K562 (cell line): ENCODE measurements around the gene RABL2A. TPM values are rescaled to one million over a fixed set of nuclear protein-coding genes. Genes with fewer than 3 reads are reported as not detected.
"Not testable (repeated sequence)": the region's sequence is repeated elsewhere in the genome, so short reads cannot be mapped to it uniquely, and the experiment has no call there.

Source experiments
- ATAC-seq: fragments of 200-7000 bp; cut with Tn5 transposase; 3 replicates; pipeline ENCODE4 v1.9.1; 2020; ENCODE audit warnings: moderate library complexity
- BruUV-seq: library from RNA; stranded (reverse); fragments of 400-500 nt; replicated peaks from 2 replicates; lab custom pipeline; 2021; lab: Mats Ljungman, UMichigan
- CTCF ChIA-PET: fragments of 300-600 bp; formaldehyde crosslinking; extraction: SDS; loops from one replicate; lab custom pipeline; 2021; ENCODE audit warnings: low intra/inter-chr PET ratio; lab: Yijun Ruan, JAX
- POLR2A ChIA-PET: fragments of 300-600, 350-650 bp; sonication (Branson Sonifier 250); formaldehyde crosslinking; extraction: SDS; loops from one replicate; lab custom pipeline; 2021; ENCODE audit warnings: antibody characterized with exemption, inconsistent platforms; lab: Yijun Ruan, JAX
- DNase-seq, 4 experiments: peaks; one replicate each; pipeline versions ENCODE4 v3.0.0 to v3.0.0-alpha.2; 2011 to 2018; ENCODE audit warnings: low spot score in 3 of 4, mixed read lengths in 3 of 4; ENCODE audit errors: extremely low read depth in 1 of 4
- FAIRE-seq: peaks from 2 replicates; lab custom pipeline; 2011; peaks lifted over from hg19 to GRCh38; lab: Jason Lieb, UNC
- H2AFZ ChIP-seq: 2 replicates; pipeline ENCODE4 v1.6.0; 2011; ENCODE audit warnings: low read depth, low read length, control low read depth, inconsistent platforms
- H3K27ac ChIP-seq: fragments of 200-600 bp; 3 replicates; pipeline ENCODE4 v1.8.0; 2011; ENCODE audit warnings: low read depth, mild to moderate bottlenecking, control low read depth, inconsistent platforms, low read length, moderate library complexity, mixed read lengths; ENCODE audit errors: extremely low read depth
- H3K27me3 ChIP-seq, 2 experiments: fragments of 300-600 bp in 1 of 2; 2 replicates in 1 of 2; 3 replicates in 1 of 2; pipeline versions ENCODE4 v1.6.0 to v1.8.0; 2011; ENCODE audit warnings: inconsistent platforms in 2 of 2, low read length in 2 of 2, mild to moderate bottlenecking in 1 of 2, mixed read lengths in 1 of 2, moderate library complexity in 1 of 2; ENCODE audit not compliant: control insufficient read depth in 2 of 2, insufficient read depth in 2 of 2
- H3K36me3 ChIP-seq: fragments of 300-600 bp; 3 replicates; pipeline ENCODE4 v1.8.0; 2011; ENCODE audit warnings: mild to moderate bottlenecking, low read length, inconsistent platforms; ENCODE audit not compliant: control insufficient read depth, insufficient read depth
- H3K4me1 ChIP-seq, 2 experiments: fragments of 200-600 bp in 1 of 2; replicated peaks in 1 of 2; 2 replicates in 1 of 2; 3 replicates in 1 of 2; pipeline versions ENCODE4 v1.5.1 to v1.8.0; 2011; ENCODE audit warnings: inconsistent platforms in 2 of 2, low read length in 2 of 2, mild to moderate bottlenecking in 1 of 2, mixed read lengths in 1 of 2, moderate library complexity in 1 of 2; ENCODE audit not compliant: control insufficient read depth in 2 of 2, insufficient read depth in 2 of 2
- H3K4me2 ChIP-seq: 2 replicates; pipeline ENCODE4 v1.6.1; 2011; ENCODE audit warnings: low read length, control low read depth, inconsistent platforms, mixed read lengths; ENCODE audit not compliant: insufficient read depth
- H3K4me3 ChIP-seq: fragments of 200-600 bp; sonication (generic), shearing (Covaris generic); 2 replicates; pipeline ENCODE4 v1.5.1; 2016; ENCODE audit warnings: control low read depth, inconsistent platforms
- H3K79me2 ChIP-seq: fragments of 200-600 bp; 3 replicates; pipeline ENCODE4 v1.8.0; 2011; ENCODE audit warnings: low read length, inconsistent platforms; ENCODE audit not compliant: control insufficient read depth, insufficient read depth
- H3K9ac ChIP-seq, 2 experiments: 2 replicates each; pipeline versions ENCODE4 v1.6.0 to v1.6.1; 2011; ENCODE audit warnings: low read depth in 2 of 2, low read length in 2 of 2, control low read depth in 1 of 2, inconsistent platforms in 1 of 2, mild to moderate bottlenecking in 1 of 2, mixed read lengths in 1 of 2; ENCODE audit not compliant: insufficient read depth in 1 of 2
- H3K9me1 ChIP-seq: one replicate; pipeline ENCODE4 v1.6.0; 2011; ENCODE audit warnings: inconsistent platforms, mild to moderate bottlenecking, low read length, moderate library complexity; ENCODE audit not compliant: control insufficient read depth, insufficient read depth
- H3K9me3 ChIP-seq: replicated peaks from 2 replicates; pipeline ENCODE4 v1.5.1; 2011; ENCODE audit warnings: low read depth, low read length, inconsistent platforms; ENCODE audit not compliant: control insufficient read depth, insufficient read depth
- H4K20me1 ChIP-seq: replicated peaks from 2 replicates; pipeline ENCODE4 v1.6.1; 2011; ENCODE audit warnings: low read length, inconsistent platforms, mixed read lengths; ENCODE audit not compliant: control insufficient read depth, insufficient read depth
- POLR2G ChIP-seq: fragments of 200-400 bp; formaldehyde crosslinking; IDR thresholded peaks from 2 replicates; pipeline ENCODE4 v1.6.1; 2017; ENCODE audit warnings: low read depth, mild to moderate bottlenecking, antibody characterized with exemption, low read length, moderate library complexity
- WGBS: fragments of 100-300 bp; shearing (Covaris generic); methylation state at CpG from one replicate; pipeline ENCODE4 v1.1.6; 2016; ENCODE audit warnings: low coverage, mixed read lengths; ENCODE audit not compliant: insufficient coverage; ENCODE audit errors: missing lambda C conversion rate; 5-methylcytosine and 5-hydroxymethylcytosine counted together
- in situ Hi-C: fragments of 300-500 bp; cut with MboI; formaldehyde crosslinking; loops from 4 replicates; pipeline ENCODE4 v1.15.0; 2018; ENCODE audit warnings: inconsistent platforms, mixed read lengths
- intact Hi-C: fragments of 100-400 bp; cut with micrococcal nuclease; formaldehyde crosslinking; loops from 2 replicates; pipeline ENCODE4 v1.14.2; 2022
- polyA plus RNA-seq, 8 experiments: library from polyadenylated mRNA; depleted of rRNA in 4 of 8; stranded (reverse) in 5 of 8; unstranded in 3 of 8; fragments of >200 nt; fragmentation: Nextera tagmentation in 2 of 8; fragmentation: Illumina TruSeq in 1 of 8; extraction: Ambion mirVana in 2 of 8; extraction: Trizol in 1 of 8; gene quantifications; 2 replicates each; pipeline versions ENCODE4 v1.2.1 to v1.2.3, GENCODE V29; 2011 to 2014; ENCODE audit warnings: inconsistent platforms in 1 of 8, missing spikeins in 1 of 8
- total RNA-seq, 7 experiments: library from RNA; depleted of rRNA in 6 of 7; stranded (reverse); fragments of >200 nt in 6 of 7; fragmentation: Illumina TruSeq in 2 of 7; extraction: Trizol in 2 of 7; gene quantifications; 2 replicates each; pipeline versions ENCODE4 v1.2.1 to v1.2.3, GENCODE V29; 2011 to 2021; ENCODE audit warnings: low replicate concordance in 1 of 7

RABL2A gene
- total and polyA plus RNA-seq, 9 of the 15 experiments (the other 6 are each of a cell fraction or from before 2014, with no cell fraction given) = 0.27 to 5.8 (median 3.2) TPM

DNA sequence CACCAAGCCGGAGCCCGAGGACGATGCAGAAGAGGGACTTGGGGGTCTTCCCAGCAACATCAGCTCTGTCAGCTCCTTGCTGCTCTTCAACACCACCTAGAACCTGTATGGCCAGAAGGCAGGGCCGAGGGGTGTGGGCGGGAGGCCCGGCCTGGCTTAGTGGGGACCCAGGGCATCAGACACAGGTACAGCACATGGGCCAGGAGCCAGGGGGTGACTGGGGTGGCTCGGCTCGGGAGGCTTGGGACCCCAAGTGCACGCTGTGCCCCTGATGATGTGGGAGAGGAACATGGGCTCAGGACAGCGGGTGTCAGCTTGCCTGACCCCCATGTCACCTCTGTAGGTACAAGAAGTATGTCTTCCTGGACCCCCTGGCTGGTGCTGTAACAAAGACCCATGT lies 31.3 kb upstream of the RABL2A start:
- H3K9ac ChIP-seq, intact Hi-C loops, H3K27me3 ChIP-seq, BruUV-seq, H3K79me2 ChIP-seq, H3K27ac ChIP-seq, H2AFZ ChIP-seq, ATAC-seq, H3K9me3 ChIP-seq, H4K20me1 ChIP-seq, FAIRE-seq, POLR2A ChIA-PET, H3K36me3 ChIP-seq, DNase-seq, H3K4me2 ChIP-seq: not testable (repeated sequence)
- TF ChIP-seq POLR2G = peak; percentile 49
- TF ChIP-seq, all 486 proteins: peak for 1; not testable (repeated sequence) for 485
- H3K4me1 ChIP-seq, H3K9me1 ChIP-seq, H3K4me3 ChIP-seq, in situ Hi-C loops, CTCF ChIA-PET: not testable (repeated sequence)
- whole genome bisulfite sequencing = 84% methylated on average over 3 of the region's 10 CpGs

DNA sequence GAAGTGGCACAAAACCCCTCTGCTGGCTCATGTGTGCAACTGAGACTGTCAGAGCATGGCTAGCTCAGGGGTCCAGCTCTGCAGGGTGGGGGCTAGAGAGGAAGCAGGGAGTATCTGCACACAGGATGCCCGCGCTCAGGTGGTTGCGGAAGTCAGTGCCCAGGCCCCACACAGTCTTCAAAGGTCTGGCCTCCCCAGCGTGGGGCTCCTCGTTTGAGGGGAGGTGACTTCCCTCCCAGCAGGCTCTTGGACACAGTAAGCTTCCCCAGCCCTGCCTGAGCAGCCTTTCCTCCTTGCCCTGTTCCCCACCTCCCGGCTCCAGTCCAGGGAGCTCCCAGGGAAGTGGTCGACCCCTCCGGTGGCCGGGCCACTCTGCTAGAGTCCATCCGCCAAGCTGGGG lies 29.9 kb upstream of the RABL2A start:
- H3K4me3 ChIP-seq, H3K27me3 ChIP-seq, H3K9me1 ChIP-seq, CTCF ChIA-PET, H3K36me3 ChIP-seq, H3K4me2 ChIP-seq, FAIRE-seq, BruUV-seq, intact Hi-C loops, ATAC-seq, DNase-seq, H4K20me1 ChIP-seq, in situ Hi-C loops, H2AFZ ChIP-seq, H3K9ac ChIP-seq, H3K79me2 ChIP-seq, H3K4me1 ChIP-seq, H3K9me3 ChIP-seq, H3K27ac ChIP-seq, POLR2A ChIA-PET: not testable (repeated sequence)
- 0 out of 2 replicates have a peak, but pooled peaks have one; percentile 29 for TF ChIP-seq POLR2G
- WGBS = no CpG with 5 or more reads among the region's 10 CpGs
